PC-9 (cell line): ENCODE measurements around the gene ZNF385A. TPM values are rescaled to one million over a fixed set of nuclear protein-coding genes. Genes with fewer than 3 reads are reported as not detected.

ENCODE experiments used
- BruUV-seq: library from RNA; stranded (reverse); fragments of 400-500 nt; replicated peaks from 2 replicates; lab custom pipeline; 2021; lab: Mats Ljungman, UMichigan
- CTCF ChIA-PET: fragments of 300-600 bp; sonication (Branson Sonifier 250); formaldehyde crosslinking; loops from one replicate; lab custom pipeline; 2022; ENCODE audit warnings: antibody characterized with exemption; lab: Charles Lee
- POLR2A ChIA-PET: fragments of 300-600 bp; sonication (Branson Sonifier 250); formaldehyde crosslinking; loops from one replicate; lab custom pipeline; 2022; ENCODE audit warnings: antibody characterized with exemption; ENCODE audit not compliant: unreplicated experiment; lab: Charles Lee
- DNase-seq, 2 experiments: peaks; one replicate each; pipeline versions ENCODE4 v3.0.0 to v3.0.0-alpha.2; 2015 to 2022; ENCODE audit warnings: mixed read lengths in 1 of 2
- H2AFZ ChIP-seq: fragments of 200-600 bp; sonication (generic); 2 replicates; pipeline ENCODE4 v1.8.1; 2017; ENCODE audit warnings: antibody characterized with exemption
- H3F3A ChIP-seq: fragments of 200-600 bp; sonication (generic); 2 replicates; pipeline ENCODE4 v1.8.1; 2017; ENCODE audit warnings: antibody characterized with exemption, mild to moderate bottlenecking, low read depth; ENCODE audit not compliant: insufficient read depth
- H3K27ac ChIP-seq: fragments of 200-600 bp; sonication (generic); 2 replicates; pipeline ENCODE4 v1.6.1; 2016; ENCODE audit warnings: mixed run types
- H3K27me3 ChIP-seq: fragments of 200-600 bp; sonication (generic); 2 replicates; pipeline ENCODE4 v1.6.1; 2016; ENCODE audit warnings: low read depth, mixed run types; ENCODE audit not compliant: insufficient read depth
- H3K36me3 ChIP-seq: fragments of 200-600 bp; sonication (generic); 2 replicates; pipeline ENCODE4 v1.6.1; 2016; ENCODE audit warnings: low read depth, mixed run types
- H3K4me1 ChIP-seq: fragments of 200-600 bp; sonication (generic); replicated peaks from 2 replicates; pipeline ENCODE4 v1.6.1; 2016; ENCODE audit warnings: mixed run types; ENCODE audit not compliant: insufficient read depth
- H3K4me2 ChIP-seq: fragments of 200-600 bp; sonication (generic); 2 replicates; pipeline ENCODE4 v1.6.1; 2017; ENCODE audit warnings: mixed run types
- H3K4me3 ChIP-seq: fragments of 200-600 bp; sonication (generic); 2 replicates; pipeline ENCODE4 v1.6.1; 2016; ENCODE audit warnings: mixed run types
- H3K79me2 ChIP-seq: fragments of 200-600 bp; sonication (generic); 2 replicates; pipeline ENCODE4 v1.6.1; 2017; ENCODE audit warnings: low read depth, mixed run types
- H3K9me2 ChIP-seq: fragments of 200-600 bp; sonication (generic); 2 replicates; pipeline ENCODE4 v1.8.1; 2017; ENCODE audit warnings: mild to moderate bottlenecking; ENCODE audit not compliant: insufficient read depth
- H3K9me3 ChIP-seq: fragments of 200-600 bp; sonication (generic); 2 replicates; pipeline ENCODE4 v1.8.1; 2016; ENCODE audit warnings: low read depth; ENCODE audit not compliant: insufficient read depth
- H4K20me1 ChIP-seq: fragments of 200-600 bp; sonication (generic); 2 replicates; pipeline ENCODE4 v1.8.1; 2017; ENCODE audit not compliant: insufficient read depth
- EZH2 ChIP-seq: fragments of 200-600 bp; sonication (generic); IDR thresholded peaks from 2 replicates; pipeline ENCODE4 v1.8.0; 2017; ENCODE audit warnings: antibody characterized with exemption, low read depth
- intact Hi-C: fragments of 100-400 bp; cut with micrococcal nuclease; formaldehyde crosslinking; loops from one replicate; pipeline ENCODE4 v1.10.0; 2022; ENCODE audit not compliant: unreplicated experiment
- total RNA-seq: library from RNA; stranded (reverse); gene quantifications from 2 replicates; pipeline ENCODE4 v1.2.3, GENCODE V29; 2021
- TF ChIP-seq, protein P1 (sequence below): fragments of 200-600 bp; sonication (generic); conservative IDR thresholded peaks from 2 replicates; pipeline ENCODE4 v1.6.1; 2017; ENCODE audit warnings: mixed run types, antibody characterized with exemption, mild to moderate bottlenecking, moderate library complexity

ZNF385A gene
- total RNA-seq, 1 experiment from 2014 or later, result 17.2 TPM

DNA sequence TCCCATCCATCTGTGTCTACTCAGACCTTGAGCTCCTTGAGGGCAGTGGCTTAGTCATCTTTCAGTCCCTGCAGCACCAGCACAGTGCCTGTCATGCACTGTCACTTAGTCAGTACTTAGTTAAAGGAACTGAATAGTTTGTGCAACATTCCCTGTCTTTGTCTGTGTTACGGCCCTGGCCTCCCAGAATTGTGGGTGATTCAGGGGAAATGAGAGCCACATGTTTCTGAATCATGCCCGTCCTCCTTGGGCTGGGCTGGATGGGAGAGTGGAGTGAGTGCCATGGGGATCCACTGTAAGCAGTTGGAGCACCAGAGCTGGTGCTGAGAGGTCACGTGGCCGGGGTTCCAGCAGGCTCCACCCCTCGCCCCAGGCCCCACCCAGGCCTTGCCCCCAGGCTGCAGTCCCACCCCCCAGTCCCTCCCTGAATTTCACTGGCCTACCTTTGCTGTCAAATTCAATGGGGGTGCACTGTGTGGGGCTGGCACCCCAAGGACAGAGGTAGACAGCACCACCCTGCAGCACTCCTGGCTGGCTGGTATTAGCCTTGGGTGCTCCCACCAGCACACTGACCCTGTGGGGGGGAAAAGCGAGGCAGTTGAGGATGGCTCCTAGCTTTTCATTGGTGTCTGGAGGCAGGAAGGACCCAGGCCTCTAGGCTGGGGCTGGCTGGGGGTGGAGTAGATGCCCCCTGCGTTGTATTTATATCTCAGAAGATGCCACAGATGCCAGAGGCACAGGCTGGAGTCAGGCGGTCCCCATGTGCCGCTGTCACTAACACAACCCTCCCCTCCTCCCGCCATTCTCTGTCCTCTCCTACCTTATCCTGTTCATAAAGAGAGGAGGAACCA lies 27.1 kb upstream of the ZNF385A start:
- Histone ChIP-seq H3K4me3 (no peak overlapping the region), H3K79me2 (peaks cover 28% of the 10 kb centered on the region; the same call in 1 of the 2 replicates), H3K9me3 (no peaks in the 10 kb centered on the region), H2AFZ (no peak overlapping the region), H4K20me1 (no peaks in the 10 kb centered on the region), H3K4me2 (no peak overlapping the region), H3K9me2 (no peaks in the 10 kb centered on the region), H3F3A (peaks cover 26% of the 10 kb centered on the region), H3K36me3 (0 out of 2 replicates have a peak, but pooled peaks cover 4% of the 10 kb centered on the region), H3K27me3 (no peaks in the 10 kb centered on the region), H3K4me1 (peaks cover 12% of the 10 kb centered on the region; the same call in 1 of the 2 replicates), H3K27ac (peak overlapping the region; percentile 39; the same call in 1 of the 2 replicates)
- BruUV-seq, result no TSS peak
- POLR2A ChIA-PET, result interaction anchor here (0.6 kb wide), 2 partner anchors 41 to 435 kb away, joined by 3 read pairs; no protein-coding TSS in a partner anchor
- CTCF ChIA-PET, result interaction anchor here (0.5 to 2.2 kb wide), 3 partner anchors 12 to 667 kb away, joined by 3 to 6 read pairs (median 5); partner anchors contain the start of gene COPZ1
- intact Hi-C loops, result no loop called here
- DNase-seq, result peak; percentile 30 to 76
- no peak for TF ChIP-seq EZH2
- TF ChIP-seq, protein P1, sequence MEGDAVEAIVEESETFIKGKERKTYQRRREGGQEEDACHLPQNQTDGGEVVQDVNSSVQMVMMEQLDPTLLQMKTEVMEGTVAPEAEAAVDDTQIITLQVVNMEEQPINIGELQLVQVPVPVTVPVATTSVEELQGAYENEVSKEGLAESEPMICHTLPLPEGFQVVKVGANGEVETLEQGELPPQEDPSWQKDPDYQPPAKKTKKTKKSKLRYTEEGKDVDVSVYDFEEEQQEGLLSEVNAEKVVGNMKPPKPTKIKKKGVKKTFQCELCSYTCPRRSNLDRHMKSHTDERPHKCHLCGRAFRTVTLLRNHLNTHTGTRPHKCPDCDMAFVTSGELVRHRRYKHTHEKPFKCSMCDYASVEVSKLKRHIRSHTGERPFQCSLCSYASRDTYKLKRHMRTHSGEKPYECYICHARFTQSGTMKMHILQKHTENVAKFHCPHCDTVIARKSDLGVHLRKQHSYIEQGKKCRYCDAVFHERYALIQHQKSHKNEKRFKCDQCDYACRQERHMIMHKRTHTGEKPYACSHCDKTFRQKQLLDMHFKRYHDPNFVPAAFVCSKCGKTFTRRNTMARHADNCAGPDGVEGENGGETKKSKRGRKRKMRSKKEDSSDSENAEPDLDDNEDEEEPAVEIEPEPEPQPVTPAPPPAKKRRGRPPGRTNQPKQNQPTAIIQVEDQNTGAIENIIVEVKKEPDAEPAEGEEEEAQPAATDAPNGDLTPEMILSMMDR, result no peak

DNA sequence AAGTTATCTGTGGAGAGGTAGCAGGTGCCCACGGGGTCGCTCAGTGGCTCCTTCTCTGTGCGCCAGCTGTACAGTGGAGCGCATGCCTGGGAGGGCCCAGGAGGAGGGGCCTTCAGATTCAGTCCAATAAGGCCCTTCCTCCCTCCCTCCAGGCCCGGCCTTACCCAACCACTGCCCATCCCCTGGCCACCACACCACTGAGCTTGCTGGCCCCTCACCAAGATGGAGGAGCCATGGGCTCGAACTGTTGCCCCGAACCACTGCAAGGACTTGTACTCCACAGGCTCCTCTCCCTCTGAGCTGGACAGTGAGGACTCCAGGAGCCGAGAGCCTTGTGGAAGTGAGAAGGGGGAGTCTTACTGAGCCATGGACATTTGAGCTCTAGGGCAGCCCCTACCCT lies 24.7 kb upstream of the ZNF385A start:
- Histone ChIP-seq H3K4me3 (no peak overlapping the region), H3K79me2 (0 out of 2 replicates have a peak, but pooled peaks cover 13% of the 10 kb centered on the region), H3K9me3 (no peaks in the 10 kb centered on the region), H3K4me1 (peaks cover 12% of the 10 kb centered on the region; the same call in 1 of the 2 replicates), H4K20me1 (no peaks in the 10 kb centered on the region), H3K36me3 (0 out of 2 replicates have a peak, but pooled peaks cover 4% of the 10 kb centered on the region), H3F3A (peaks cover 21% of the 10 kb centered on the region), H3K9me2 (no peaks in the 10 kb centered on the region), H2AFZ (no peak overlapping the region), H3K4me2 (no peak overlapping the region), H3K27me3 (no peaks in the 10 kb centered on the region), H3K27ac (no peak overlapping the region)
- no TSS peak for BruUV-seq
- intact Hi-C loops, result no loop called here
- CTCF ChIA-PET, result interaction anchor here (0.6 kb wide), 1 partner anchor 116 kb away, joined by 10 read pairs; no protein-coding TSS in a partner anchor
- peak in 1 of 2 experiments; percentile 30 for DNase-seq
- no peak for TF ChIP-seq EZH2
- TF ChIP-seq, protein P1, result no peak
- POLR2A ChIA-PET, result no interaction called here

DNA sequence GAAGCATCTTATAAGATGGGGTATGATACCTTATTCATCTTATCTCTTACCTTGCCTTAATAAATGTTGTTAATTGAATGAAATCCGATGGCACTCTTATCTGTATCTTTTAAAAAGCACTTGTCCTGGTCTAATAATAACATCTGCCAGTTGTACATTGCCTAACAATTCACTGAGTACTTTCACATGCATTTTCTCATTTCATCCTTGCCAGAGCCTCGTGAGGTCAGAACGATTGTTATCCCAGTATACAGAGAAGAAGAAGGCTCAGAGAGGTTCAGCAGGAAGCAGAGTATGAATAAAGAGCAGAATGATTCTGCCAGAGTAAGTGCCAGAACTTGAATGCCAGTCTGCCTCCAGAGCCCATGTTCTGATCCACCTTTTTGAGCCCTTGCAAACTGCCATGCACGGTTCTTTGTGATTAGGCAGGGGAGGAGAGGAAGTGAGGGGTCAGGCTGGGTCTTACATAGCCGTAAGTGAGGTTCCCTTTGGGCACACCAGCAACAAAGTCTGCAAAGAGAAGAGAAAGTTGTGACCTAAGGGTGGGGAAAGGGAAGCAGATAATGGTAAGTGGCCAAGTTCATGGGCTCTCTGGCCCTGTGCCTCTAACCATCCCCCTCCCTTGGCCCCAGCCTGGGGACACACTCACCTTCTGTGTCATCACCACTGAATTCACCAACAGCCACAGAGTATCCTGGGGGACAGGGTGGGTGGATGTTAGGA lies 22.8 kb upstream of the ZNF385A start:
- intact Hi-C loops, result no loop called here
- no peak for DNase-seq
- ChIA-PET CTCF (no interaction called here), POLR2A (no interaction called here)
- Histone ChIP-seq H3K36me3 (0 out of 2 replicates have a peak, but pooled peaks cover 7% of the 10 kb centered on the region), H3K4me1 (peaks cover 11% of the 10 kb centered on the region; the same call in 1 of the 2 replicates), H4K20me1 (no peaks in the 10 kb centered on the region), H3K9me3 (no peaks in the 10 kb centered on the region), H3K4me2 (no peak overlapping the region), H3K4me3 (no peak overlapping the region), H3K79me2 (no peaks in the 10 kb centered on the region), H3F3A (peaks cover 20% of the 10 kb centered on the region), H3K27me3 (no peaks in the 10 kb centered on the region), H3K27ac (no peak overlapping the region), H3K9me2 (no peaks in the 10 kb centered on the region), H2AFZ (no peak overlapping the region)
- TF ChIP-seq, protein P1, result no peak
- no peak for TF ChIP-seq EZH2
- BruUV-seq, result no TSS peak
